HG03565 (cell line): ENCODE data around the gene SCGB1C2.

ENCODE experiments used
- ATAC-seq: cut with Tn5 transposase; IDR thresholded peaks from one replicate; pipeline ENCODE4 v1.9.1; 2021; ENCODE audit warnings: mild to moderate bottlenecking, moderate library complexity; ENCODE audit not compliant: unreplicated experiment

Gene SCGB1C2

DNA sequence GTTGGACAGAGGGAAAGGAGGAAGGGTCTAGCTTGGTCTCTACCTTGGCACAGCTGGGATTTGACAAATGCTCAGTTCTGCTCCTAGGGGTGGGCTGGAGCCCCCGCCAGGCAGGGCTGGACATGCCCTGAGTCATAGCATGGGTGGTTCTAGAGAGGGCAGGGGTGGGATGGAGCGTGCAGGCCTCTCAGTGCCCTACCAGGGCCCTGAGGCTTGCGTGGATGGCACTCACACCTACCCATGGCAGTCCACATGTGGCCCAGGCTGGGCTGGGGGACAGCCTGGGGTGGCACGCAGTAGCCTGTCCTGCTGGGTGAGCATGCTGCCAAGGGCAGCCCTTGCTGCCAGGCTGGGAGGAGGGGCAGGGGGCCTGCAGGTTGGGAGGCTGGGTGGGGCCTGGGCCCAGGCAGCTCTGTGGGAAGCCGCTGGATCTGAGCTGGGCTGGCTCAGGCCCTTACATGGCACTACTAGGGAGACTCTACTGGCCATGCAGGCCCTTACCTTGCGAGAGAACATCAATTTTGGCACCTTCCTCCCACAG is 32.8 kb downstream of the SCGB1C2 start:
- ATAC-seq = no peak

- no peak for ATAC-seq
Observed at GRCh38 chr17:171871-172270, 34.5 kb downstream of the SCGB1C2 start.

GRCh38 chr17:172401-172800 is 35.0 kb downstream of the SCGB1C2 start:
- no peak for ATAC-seq

- no peak for ATAC-seq
Observed at GRCh38 chr17:173166-173911, 36.0 kb downstream of the SCGB1C2 start.

DNA sequence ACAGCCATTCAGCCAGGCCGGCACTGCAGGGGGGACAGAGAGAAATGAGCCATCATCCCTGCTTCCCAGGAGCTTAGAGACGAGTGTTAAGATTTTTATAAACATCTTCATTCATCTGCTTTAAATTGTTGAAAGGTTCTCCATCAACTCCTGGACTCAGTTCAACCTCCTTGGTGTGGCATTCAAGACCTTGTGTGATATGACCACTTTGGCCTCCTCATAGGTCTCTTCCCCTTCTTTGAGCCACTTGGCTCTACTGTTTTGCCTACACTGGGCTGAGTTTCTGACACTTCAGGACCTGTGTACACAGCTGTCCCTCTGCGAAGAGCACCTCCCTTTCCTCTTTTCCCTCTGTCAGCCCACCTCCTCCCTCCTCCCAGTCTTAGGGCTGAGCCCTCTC is 39.8 kb downstream of the SCGB1C2 start:
- no peak for ATAC-seq

GRCh38 chr17:177762-178161 is 40.4 kb downstream of the SCGB1C2 start:
- no peak for ATAC-seq

- ATAC-seq = no peak
Observed at GRCh38 chr17:178292-179065, 41.1 kb downstream of the SCGB1C2 start.

DNA sequence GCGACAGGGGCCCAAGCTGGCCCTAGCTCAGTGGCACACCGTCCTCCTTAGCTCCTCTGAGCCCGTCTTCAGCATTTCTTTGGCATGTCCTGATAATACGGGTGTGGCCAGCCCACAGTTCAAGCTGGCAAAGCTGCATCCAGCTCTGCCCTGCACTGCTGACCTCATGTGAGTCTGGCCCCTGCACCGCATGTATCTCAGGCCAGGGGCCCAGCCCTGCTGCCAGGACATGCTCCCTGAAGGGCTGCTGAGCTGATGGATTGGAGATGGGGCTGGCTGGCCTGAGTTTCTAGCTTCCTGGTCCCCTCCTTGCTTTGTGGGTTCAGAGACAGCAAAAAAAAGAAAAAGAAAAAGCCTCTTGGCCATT is 41.7 kb downstream of the SCGB1C2 start:
- ATAC-seq = no peak

DNA sequence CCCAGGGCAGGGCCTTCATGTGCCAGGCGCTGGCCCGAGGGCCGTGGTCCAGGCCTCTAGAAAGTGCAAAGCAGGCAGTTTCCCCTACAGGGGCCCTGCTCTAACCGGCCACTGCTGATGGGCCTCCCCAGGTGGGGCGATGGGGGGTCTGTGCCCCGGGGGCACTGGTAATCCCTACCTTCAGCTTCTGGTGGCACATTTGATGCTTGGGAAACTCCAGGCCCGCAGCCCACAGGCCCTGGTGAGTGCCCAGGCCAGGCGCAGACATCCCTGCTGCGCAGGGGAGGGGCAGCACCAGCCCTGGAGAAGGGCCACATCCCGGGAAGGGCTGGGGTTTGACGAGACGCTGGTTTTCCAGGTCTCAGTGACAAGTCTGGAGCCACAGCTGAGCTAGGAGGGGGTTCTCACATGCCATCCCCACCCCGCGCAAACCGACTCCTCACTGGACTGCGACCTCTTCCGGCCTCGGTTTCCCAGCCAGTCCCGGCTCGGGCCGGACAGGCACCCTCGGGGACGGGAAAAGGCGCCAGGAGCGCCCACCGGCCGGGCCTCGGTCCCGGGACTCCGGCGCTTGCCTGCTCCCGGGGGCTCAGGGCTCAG is 42.5 kb downstream of the SCGB1C2 start:
- ATAC-seq = no peak

- ATAC-seq = no peak
Observed at GRCh38 chr17:180381-181244, 43.2 kb downstream of the SCGB1C2 start.

- no peak for ATAC-seq
Observed at GRCh38 chr17:181245-182049, 44.1 kb downstream of the SCGB1C2 start, which contains the start of gene DOC2B. TSS of gene DOC2B (minus strand) at chr17:181650. CDS start at chr17:181479, 171 bp downstream.

GRCh38 chr17:182050-182751 is 44.8 kb downstream of the SCGB1C2 start:
- ATAC-seq = no peak

- ATAC-seq = no peak
Observed at GRCh38 chr17:183021-183420, 45.7 kb downstream of the SCGB1C2 start.

DNA sequence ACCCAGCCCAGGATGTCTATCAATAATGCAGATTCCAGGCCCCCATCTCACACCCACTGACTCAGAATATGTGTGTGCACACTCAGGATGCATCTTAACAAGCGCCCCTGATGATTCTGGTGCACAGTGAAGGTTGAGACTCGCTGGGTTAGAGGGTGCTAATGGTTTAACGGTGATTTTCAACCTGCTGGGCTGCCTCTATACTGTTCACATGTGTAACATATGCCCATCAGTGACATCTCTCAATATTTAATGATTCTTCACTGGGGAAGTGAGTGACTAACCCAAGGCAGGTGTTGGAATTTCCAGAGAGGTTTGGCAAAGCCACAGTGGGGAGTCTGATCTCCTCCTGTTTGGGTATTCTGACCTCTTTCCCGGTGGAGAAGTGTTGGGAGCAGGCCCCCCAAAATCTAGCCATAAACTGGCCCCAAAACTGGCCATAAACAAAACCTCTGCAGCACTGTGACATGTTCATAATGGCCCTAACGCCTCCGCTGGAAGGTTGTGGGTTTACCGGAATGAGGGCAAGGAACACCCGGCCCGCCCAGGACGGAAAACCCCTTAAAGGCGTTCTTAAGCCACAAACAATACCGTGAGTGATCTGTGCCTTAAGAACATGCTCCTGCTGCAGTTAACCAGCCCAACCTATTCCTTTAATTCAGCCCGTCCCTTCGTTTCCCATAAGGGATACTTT is 48.2 kb downstream of the SCGB1C2 start:
- no peak for ATAC-seq

DNA sequence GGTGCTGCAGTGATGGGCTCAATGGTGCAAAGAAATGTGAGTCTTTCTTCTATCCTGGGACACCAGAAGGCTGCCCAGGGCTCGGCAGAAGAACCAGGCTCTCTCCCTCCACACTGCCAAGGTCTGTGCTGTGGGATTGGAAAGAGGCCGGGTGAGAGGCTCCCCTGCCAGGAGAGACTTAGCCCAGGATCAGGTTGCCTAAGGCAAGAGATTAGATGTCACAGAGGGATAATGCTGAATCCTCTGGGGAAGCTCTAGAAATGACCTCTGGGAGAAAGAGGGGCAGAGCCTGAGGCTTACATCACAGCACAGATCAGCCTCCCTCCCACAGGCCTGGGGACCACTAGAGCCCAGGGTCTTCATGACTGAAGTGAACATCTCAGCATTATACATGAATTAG is 49.8 kb downstream of the SCGB1C2 start:
- no peak for ATAC-seq
